NCI-H510A treated with DMSO at 0.1 percent for 48 hours (cell line): ENCODE data around the gene FOXO1.
"Not testable (repeated sequence)": the region's sequence is repeated elsewhere in the genome, so short reads cannot be mapped to it uniquely, and the experiment has no call there.

Experiments
- DNase-seq: peaks from one replicate; lab custom pipeline; 2025; lab: John Stamatoyannopoulos, UW

The FOXO1 gene

GRCh38 chr13:40665126-40666044 lies 1.1 kb downstream of the FOXO1 start:
- DNase-seq: no peak

GRCh38 chr13:40664350-40665125 lies 1.9 kb downstream of the FOXO1 start:
- no peak for DNase-seq

- not testable (repeated sequence) for DNase-seq
These were observed 2.4 kb downstream of the FOXO1 start for GRCh38 chr13:40664100-40664349.

DNA sequence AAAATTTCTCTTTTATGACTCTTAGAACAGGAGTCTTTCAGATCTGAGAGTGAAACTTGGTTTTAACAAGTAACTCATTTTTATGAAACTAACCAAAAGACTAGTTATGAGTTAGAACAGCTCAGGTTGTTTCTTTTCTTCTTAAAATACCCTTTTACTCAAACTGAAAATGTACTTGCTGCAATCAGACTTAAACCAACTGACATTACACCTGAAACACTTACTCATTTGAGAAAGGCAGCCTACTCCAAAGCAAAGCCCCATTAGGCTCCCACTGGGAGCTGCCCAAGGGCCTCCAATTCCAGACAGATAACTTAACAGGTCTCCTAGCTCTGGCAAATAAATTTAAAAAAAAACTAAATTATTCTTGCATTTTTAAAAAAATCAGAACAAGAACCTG lies 3.6 kb downstream of the FOXO1 start:
- no peak for DNase-seq

- no peak for DNase-seq
These were observed 4.4 kb downstream of the FOXO1 start for GRCh38 chr13:40661875-40662665.

DNA sequence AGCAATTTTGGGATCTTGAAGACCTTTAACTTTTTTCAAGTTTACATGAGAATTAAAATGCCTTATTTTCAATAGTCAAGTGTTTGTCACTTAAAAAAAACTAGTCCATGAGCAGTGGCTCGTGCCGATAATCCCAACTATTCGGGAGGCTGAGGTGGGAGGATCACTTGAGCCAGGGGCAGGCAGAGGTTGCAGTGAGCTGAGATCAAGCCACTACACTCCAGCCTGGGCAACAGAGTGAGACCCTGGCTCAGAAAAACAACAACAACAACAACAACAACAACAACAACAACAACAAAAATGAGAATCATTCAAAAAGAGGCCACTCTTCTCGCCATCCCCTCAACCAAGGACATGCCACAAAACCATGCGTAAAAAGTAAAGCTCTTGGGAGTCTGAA lies 5.7 kb downstream of the FOXO1 start:
- DNase-seq: no peak

- DNase-seq: no peak
These were observed 6.2 kb downstream of the FOXO1 start for GRCh38 chr13:40660141-40660664.

- no peak for DNase-seq
These were observed 8.5 kb downstream of the FOXO1 start for GRCh38 chr13:40657951-40658350.

GRCh38 chr13:40657307-40657706 lies 9.1 kb downstream of the FOXO1 start:
- no peak for DNase-seq

GRCh38 chr13:40656358-40656757 lies 10.1 kb downstream of the FOXO1 start:
- DNase-seq: no peak

GRCh38 chr13:40653527-40654318 lies 12.7 kb downstream of the FOXO1 start:
- no peak for DNase-seq

DNA sequence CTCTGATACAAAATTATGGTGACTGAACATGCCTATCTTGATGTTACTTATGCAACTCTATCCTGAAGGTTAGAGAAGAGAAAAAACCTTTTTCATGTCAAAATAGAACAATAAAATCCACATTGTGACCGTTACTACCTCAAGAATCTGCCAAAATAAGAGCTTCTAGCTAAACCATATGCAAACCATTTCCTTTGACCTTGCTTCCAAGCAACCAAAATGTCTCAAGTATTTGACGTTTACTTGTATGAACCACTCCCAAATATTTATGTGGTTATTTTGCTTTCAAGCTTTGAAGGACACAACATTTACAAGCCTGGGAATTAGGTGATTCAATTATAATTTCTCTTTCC lies 13.9 kb downstream of the FOXO1 start:
- no peak for DNase-seq

- no peak for DNase-seq
These were observed 14.4 kb downstream of the FOXO1 start for GRCh38 chr13:40651866-40652587.

- DNase-seq: no peak
These were observed 17.6 kb downstream of the FOXO1 start for GRCh38 chr13:40648841-40649240.

DNA sequence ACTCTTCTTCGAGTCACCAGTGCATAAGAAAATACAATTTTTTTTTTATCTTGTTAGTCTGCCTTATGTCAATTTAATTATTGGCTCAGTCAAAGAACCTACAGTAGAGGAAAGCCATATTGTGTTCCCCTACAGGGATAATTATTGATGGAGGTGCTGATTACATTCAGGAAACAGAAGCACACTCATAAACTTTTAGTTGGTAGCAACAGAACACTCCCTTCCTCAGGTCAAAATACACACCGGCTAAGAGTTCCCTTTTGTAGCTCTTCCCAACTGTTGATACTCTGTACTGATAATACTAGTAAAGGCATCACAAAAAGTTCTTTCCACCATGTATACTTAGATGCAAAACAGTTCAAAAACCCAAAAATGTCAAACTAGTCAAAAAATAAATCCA lies 18.4 kb downstream of the FOXO1 start:
- no peak for DNase-seq

DNA sequence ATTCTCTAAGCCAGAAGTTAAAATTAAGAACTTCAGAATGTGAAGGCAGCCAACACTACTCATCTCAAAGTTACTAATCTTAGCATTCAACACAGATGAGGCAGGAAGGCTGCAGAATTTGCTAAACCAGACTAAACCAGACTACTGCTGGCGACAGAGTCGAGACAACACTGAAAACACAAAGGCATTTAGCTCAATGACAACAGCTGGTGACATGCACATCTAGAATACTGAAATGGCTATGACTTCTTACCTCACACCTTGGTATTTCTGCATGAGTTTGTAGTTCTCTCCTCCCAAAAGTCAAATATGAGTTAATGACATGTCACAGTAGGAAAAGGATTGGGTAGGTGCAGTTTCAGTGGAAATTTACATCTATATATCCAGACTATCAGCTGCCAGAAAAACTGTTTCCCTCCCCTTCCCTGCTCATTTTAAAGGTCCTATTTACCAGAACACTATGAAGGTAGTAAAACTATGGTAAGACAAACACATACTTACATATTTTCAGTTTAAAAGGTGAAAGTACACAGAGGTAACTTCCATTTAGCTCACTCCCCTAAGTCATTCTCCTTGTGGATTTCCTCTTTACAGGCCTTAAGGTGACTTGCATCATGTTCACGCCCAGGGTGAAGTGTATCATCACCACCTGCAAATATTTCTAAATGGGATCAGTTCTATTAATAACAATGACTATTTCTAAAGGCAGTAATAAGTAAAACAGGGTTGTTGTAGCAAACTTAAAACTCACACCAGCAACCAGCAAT lies 21.4 kb downstream of the FOXO1 start:
- DNase-seq: no peak

DNA sequence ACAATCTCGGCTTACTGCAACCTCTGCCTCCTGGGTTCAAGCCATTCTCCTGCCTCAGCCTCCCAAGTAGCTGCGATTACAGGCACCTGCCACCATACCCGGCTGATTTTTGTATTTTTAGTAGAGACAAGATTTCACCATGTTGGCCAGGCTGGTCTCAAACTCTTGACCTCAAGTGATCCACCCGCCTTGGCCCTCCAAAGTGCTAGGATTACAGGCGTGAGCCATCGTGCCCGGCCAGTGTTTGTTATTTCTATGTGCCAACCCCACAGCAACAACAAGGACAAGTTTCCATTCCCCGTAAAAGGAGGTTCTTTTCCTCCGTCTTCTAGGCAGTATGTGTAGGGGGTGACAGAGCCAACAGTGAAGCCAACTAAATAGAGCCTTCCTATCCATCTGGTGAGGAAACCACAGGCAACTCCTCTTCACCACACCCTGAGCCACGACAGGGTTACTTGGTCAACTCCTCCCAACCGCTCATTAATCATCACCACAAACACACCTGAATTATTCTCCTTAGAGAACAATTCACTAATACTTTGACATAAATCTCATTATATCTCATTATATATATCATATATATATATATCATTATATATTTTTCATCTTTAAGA lies 25.5 kb downstream of the FOXO1 start:
- no peak for DNase-seq

- no peak for DNase-seq
These were observed 26.2 kb downstream of the FOXO1 start for GRCh38 chr13:40640202-40640601.

GRCh38 chr13:40639221-40639681 lies 27.2 kb downstream of the FOXO1 start:
- no peak for DNase-seq

GRCh38 chr13:40637643-40638042 lies 28.8 kb downstream of the FOXO1 start:
- DNase-seq: no peak
